Epithelial cell of proximal tubule (primary cell): ENCODE measurements around the gene GLS. TPM values are rescaled to one million over a fixed set of nuclear protein-coding genes. Genes with fewer than 3 reads are reported as not detected.

Experiments
- DNase-seq: peaks from one replicate; pipeline ENCODE4 v3.0.0-alpha.2; 2011; ENCODE audit warnings: low read depth
- H3K4me3 ChIP-seq: 2 replicates; pipeline ENCODE4 v1.5.1; 2011; ENCODE audit warnings: low read depth, mild to moderate bottlenecking, low read length
- CTCF ChIP-seq: conservative IDR thresholded peaks from 2 replicates; pipeline ENCODE4 v1.5.1; 2012; ENCODE audit warnings: low read depth, mild to moderate bottlenecking, low read length
- total RNA-seq: library from RNA; depleted of rRNA; stranded (reverse); fragments of >200 nt; gene quantifications from 2 replicates; pipeline ENCODE4 v1.2.3, GENCODE V29; 2015

The GLS gene
- total RNA-seq, 1 donor from 2014 or later = 246 TPM

GRCh38 chr2:190838492-190838910, 42.1 kb upstream of the GLS start:
- H3K4me3 ChIP-seq = no peak overlapping the region
- DNase-seq = no peak
- no peak for TF ChIP-seq CTCF

- no peak overlapping the region for H3K4me3 ChIP-seq
- TF ChIP-seq CTCF = no peak
- no peak for DNase-seq
Observed at GRCh38 chr2:190840569-190841172, 40.0 kb upstream of the GLS start.

- no peak overlapping the region for H3K4me3 ChIP-seq
- no peak for DNase-seq
- TF ChIP-seq CTCF = no peak
Observed at GRCh38 chr2:190841707-190842505, 38.7 kb upstream of the GLS start.

GRCh38 chr2:190842606-190843104, 38.0 kb upstream of the GLS start:
- DNase-seq = no peak
- H3K4me3 ChIP-seq = no peak overlapping the region
- no peak for TF ChIP-seq CTCF

- no peak for DNase-seq
- H3K4me3 ChIP-seq = no peak overlapping the region
- no peak for TF ChIP-seq CTCF
Observed at GRCh38 chr2:190843890-190844699, 36.5 kb upstream of the GLS start.

GRCh38 chr2:190844700-190845401, 35.8 kb upstream of the GLS start:
- no peak for DNase-seq
- no peak overlapping the region for H3K4me3 ChIP-seq
- no peak for TF ChIP-seq CTCF
